ENCODE data around the gene TBC1D17.

GRCh38 chr19:49932731-49933131 is 55.2 kb downstream of the TBC1D17 start:
- TF ChIP-seq CTCF (IDR thresholded peaks at IDR 0.05; ENCODE audit: insufficient read depth, low read length, poor library complexity, severe bottlenecking) (no peak), EZH2phosphoT487 (conservative IDR thresholded peaks at IDR 0.05; ENCODE audit: low read length) (no peak)

Measured in SU-DHL-6 (cell line).